Measurements from ENCODE around the gene ADGRD1.
"Not testable (repeated sequence)": the region's sequence is repeated elsewhere in the genome, so short reads cannot be mapped to it uniquely, and the experiment has no call there.

ADGRD1 gene

DNA sequence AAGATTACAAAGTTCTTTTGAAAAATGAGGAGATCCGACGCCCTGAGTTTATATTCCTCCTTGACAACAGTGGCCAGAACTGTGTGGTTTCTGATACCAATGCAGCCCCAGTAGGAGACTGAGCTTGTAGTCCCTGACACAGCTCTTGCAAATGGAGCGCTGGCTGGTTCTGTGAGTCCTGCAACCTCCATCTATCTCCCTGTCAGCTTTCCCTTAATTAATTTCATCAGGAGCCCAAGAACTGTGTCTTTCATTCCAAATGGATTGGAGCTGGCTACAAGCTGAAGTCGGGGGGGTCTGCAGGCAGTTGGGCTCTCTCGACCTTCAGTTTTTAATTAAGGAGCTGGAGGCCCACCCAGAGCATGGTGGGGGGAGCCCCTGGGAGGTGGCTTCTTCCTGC, 160.6 kb downstream of the ADGRD1 start:
- Mint-ChIP-seq H3K27ac (no peak overlapping the region), H3K27me3 (peaks cover 4% of the 10 kb centered on the region), H3K9me3 (peaks cover 5% of the 10 kb centered on the region), H3K4me1 (peaks cover 9% of the 10 kb centered on the region), H3K4me3 (no peak overlapping the region), H3K36me3 (ENCODE audit: low read depth) (no peaks in the 10 kb centered on the region)
- ATAC-seq (no peak), DNase-seq (no peak)

DNA sequence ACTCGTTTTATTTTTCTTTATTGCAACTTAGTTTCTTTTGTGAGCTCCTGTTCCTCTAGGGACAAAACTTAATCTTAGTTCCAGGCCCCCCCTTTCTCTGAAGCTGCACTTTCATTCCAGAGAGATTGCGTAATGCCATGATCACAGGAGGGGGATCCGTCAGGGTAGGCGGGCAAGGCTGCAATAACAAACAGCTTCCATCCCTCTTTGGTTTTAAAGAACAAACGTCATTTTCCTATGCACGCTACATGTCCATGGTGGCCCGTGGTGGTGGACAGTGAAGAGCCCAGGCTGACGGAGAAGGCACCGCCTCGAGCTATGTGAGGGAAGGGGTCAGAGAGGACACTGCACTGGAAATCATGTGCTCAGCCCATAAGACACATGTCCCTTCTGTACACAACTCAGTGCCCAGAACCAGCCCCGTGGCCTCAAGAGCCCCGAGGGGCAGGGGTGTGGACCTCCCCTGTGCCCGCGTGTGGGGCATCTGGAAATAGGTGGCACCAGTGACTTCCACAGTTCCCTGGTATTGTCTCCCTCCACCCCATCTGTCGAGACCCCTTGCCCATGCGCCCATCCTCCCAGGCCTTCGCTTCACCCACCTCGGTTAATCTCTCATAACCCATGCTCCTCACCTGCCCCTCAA, 161.4 kb downstream of the ADGRD1 start:
- H3K27me3 Mint-ChIP-seq = peaks cover 2% of the 10 kb centered on the region

DNA sequence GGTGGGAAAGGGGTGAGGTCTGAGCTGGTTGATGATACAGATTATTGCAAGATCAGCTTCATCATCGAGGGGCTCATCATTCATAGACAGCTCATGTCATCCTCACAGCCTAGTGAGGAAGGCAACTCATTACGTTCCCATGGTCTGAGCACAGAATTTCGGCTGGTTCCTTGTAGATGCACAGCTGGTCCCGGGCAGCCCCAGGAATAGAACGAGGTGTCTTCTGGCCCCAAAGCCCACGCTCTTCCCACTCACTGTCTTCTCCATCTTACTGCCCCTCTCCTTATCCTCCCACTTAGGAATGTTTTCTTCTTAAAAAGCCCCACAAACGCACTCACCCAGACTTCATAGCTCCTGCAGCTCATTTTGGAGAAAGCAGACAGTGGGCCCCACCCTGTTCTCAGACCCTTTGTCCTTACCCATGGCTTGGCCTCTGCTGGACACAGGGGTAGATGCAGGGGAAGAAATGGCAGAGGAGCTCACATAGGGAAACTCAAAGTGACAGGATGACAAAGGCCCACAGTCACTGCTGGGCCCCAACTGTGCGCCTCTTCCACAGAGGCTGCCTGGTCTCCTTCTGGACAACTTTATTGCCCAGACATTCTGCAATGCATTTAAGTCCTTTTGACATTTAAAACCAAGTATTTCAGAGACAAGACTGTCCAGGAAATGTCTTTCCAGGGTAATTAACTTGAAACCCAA, 162.2 kb downstream of the ADGRD1 start:
- Mint-ChIP-seq H3K27me3 (peaks cover 2% of the 10 kb centered on the region), H3K4me1 (peaks cover 9% of the 10 kb centered on the region), H3K4me3 (no peak overlapping the region), H3K9me3 (no peaks in the 10 kb centered on the region), H3K36me3 (ENCODE audit: low read depth) (no peaks in the 10 kb centered on the region), H3K27ac (no peak overlapping the region)
- no peak for DNase-seq
- no peak for ATAC-seq

More for the DNA sequence above, 161.4 kb downstream of the ADGRD1 start:
- peaks cover 9% of the 10 kb centered on the region for H3K4me1 Mint-ChIP-seq
- no peak overlapping the region for H3K27ac Mint-ChIP-seq
- DNase-seq = no peak
- no peak overlapping the region for H3K4me3 Mint-ChIP-seq
- no peaks in the 10 kb centered on the region for H3K36me3 Mint-ChIP-seq (ENCODE audit: low read depth)
- no peaks in the 10 kb centered on the region for H3K9me3 Mint-ChIP-seq
- no peak for ATAC-seq

DNA sequence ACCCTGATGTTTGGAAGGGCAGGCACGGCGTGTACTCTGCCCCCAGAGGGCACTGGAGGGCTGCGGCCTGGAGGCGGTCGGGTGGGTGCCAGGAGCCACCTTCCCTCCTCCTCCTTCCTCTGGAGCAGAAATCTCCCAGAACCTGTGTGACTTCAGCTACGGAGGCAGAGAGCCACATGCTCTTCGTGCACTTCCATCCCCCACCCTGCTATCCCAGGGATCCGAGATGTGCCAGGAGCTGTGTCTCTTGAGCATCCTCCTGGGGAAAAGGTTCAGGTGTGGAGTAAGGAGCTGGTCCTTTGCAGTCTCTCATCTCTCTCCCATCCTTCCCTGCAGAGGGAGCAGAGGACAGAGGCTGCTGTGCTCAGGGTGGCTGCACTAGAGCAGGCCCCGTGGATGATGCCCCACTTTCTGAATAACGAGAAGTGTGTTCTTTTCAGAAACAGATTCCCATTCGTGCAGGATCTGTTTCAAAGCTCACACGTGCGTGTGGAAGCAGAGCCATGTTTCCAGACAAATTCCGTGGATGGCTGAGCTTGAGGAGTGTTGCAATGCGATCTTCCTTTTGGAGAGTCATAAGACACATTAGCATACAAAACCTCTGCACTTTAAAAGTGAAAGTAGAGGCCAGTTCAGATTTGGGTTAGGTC, 162.9 kb downstream of the ADGRD1 start:
- H3K4me1 Mint-ChIP-seq = peaks cover 9% of the 10 kb centered on the region
- no peak overlapping the region for H3K27ac Mint-ChIP-seq
- peaks cover 2% of the 10 kb centered on the region for H3K27me3 Mint-ChIP-seq
- no peak overlapping the region for H3K4me3 Mint-ChIP-seq
- H3K36me3 Mint-ChIP-seq (ENCODE audit: low read depth) = no peaks in the 10 kb centered on the region
- no peak for ATAC-seq
- H3K9me3 Mint-ChIP-seq = no peaks in the 10 kb centered on the region
- no peak for DNase-seq

DNA sequence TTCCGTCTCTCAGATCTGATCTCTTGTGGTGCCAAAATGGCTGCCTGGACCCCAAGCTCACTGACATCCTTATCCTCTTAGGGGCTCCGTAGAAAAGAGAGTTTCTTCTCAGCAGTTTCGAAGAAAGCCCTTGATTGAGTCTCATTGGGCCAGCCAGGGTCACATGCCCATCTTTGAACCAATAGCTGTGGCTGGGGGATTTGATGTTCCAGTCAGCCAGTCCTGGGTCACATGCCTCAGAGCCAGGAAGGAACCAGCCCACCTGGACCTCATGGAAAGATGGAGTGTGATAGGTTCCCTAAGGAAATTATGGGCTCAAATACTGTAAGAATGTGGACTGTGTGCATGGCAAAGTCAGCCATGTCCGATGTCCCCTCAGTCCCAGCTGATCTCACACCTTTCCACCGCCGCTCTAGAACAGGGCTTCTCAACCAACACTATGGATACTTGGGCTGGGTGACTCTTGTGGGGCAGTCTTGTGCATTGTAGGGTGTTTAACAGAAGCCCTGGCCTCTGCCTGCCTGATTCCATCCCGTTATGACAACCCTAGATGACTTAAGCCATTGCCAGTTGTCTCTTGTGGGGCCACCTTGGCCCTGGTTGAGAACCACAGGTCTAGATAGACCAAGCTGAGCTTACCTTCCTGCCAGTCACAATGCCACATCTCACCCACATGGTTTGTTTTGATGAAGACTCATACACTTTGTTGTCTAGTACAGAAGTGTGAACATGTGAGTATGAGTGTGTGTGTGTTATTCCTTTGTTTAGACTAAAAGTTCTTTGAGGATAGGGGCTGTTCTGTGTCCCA, 163.9 kb downstream of the ADGRD1 start:
- ATAC-seq (no peak), DNase-seq (no peak)
- Mint-ChIP-seq H3K27me3 (peaks cover 2% of the 10 kb centered on the region), H3K36me3 (ENCODE audit: low read depth) (no peaks in the 10 kb centered on the region), H3K9me3 (no peaks in the 10 kb centered on the region), H3K4me3 (no peak overlapping the region), H3K4me1 (peaks cover 1% of the 10 kb centered on the region), H3K27ac (no peak overlapping the region)

DNA sequence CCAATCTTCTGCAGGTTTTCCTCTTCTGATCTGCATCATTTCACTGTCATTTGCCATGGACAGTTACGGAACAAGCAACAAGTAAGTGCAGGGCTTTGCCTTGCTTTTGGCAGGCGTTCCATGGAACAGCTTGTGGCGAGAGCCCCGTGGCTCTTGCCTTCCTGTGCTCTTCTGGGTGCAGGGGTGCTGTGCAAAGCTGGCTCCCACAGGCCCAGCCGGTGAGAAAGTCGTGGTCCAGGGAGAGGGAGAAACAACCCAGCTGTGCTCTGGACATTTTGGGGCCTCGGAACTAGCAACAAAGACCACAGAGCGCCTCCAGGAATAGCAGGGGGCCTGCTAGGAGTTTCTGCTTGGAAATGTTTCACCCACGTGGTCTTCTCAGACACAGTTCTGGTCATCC, 164.7 kb downstream of the ADGRD1 start:
- no peaks in the 10 kb centered on the region for H3K4me1 Mint-ChIP-seq
- no peak for ATAC-seq
- H3K4me3 Mint-ChIP-seq = no peak overlapping the region
- H3K27me3 Mint-ChIP-seq = peaks cover 2% of the 10 kb centered on the region
- H3K36me3 Mint-ChIP-seq (ENCODE audit: low read depth) = no peaks in the 10 kb centered on the region
- no peaks in the 10 kb centered on the region for H3K9me3 Mint-ChIP-seq
- no peak for DNase-seq
- H3K27ac Mint-ChIP-seq = no peak overlapping the region

DNA sequence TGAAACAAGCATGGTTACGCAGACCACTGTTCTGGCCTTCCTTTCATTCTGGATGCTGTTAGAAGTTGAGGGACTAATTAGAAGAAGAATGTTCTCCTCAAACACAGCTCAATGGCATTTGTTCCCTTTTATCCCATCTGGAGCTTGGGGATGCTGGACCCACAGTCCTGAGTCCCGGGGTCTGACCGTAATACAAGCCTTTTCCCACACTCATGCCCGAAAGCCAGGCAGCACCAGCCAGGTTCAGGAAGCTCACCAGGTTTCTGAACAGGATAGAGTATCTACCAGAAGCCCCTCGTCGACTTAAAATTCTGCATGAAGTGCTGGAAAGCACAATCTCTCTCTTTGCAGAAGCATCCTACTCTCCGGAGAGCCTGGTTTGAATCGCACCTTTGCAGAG, 165.6 kb downstream of the ADGRD1 start:
- DNase-seq; H3K36me3 Mint-ChIP-seq (ENCODE audit: low read depth): not testable (repeated sequence)

DNA sequence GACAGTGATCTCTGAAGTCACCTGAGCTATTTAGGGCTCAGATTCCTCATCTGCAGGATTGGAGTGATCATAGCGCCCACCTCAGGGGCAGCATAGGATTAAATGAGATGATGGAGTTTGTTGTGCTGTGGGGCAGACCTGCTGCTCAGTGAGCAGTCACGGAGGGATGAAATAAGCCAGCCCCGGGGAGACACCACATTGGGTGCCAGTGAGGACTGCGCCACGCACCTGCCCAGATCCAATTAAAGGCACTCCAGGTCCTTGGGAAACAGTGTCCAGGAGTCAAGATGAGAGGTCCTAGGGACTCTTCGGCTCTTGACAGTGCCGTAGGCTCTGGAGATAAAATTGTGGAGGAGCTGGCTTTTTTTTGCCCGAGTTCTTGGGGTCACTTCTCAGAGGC, 166.2 kb downstream of the ADGRD1 start:
- Mint-ChIP-seq H3K27ac (no peak overlapping the region), H3K36me3 (ENCODE audit: low read depth) (no peaks in the 10 kb centered on the region), H3K4me1 (no peaks in the 10 kb centered on the region), H3K27me3 (peaks cover 2% of the 10 kb centered on the region), H3K9me3 (no peaks in the 10 kb centered on the region), H3K4me3 (no peak overlapping the region)
- ATAC-seq = no peak
- no peak for DNase-seq

More for the DNA sequence above, 165.6 kb downstream of the ADGRD1 start:
- H3K4me3 Mint-ChIP-seq, H3K27me3 Mint-ChIP-seq, H3K27ac Mint-ChIP-seq, H3K9me3 Mint-ChIP-seq, H3K4me1 Mint-ChIP-seq, ATAC-seq: not testable (repeated sequence)

DNA sequence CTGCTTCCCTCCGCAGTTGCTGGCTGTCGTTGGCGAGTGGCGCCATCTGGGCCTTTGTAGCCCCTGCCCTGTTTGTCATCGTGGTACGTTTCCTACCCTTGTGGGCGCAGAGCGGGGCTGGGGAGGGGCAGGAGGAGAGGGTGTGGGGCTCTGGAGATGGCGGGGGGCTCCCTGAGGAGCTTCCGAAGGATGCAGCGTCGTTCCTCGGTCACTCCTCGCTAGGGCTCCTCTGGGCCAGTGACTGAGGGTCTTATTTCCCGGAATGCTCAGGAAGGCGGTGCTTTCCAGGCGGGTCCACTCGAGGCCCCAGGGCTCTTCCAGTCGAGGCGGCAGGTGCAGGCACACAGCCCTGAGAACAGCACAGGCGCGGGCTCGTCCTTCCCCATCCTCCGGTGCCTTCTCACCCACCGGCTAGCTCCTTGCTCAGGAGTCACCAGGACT, 167.1 kb downstream of the ADGRD1 start:
- no peak overlapping the region for H3K27ac Mint-ChIP-seq
- no peaks in the 10 kb centered on the region for H3K36me3 Mint-ChIP-seq (ENCODE audit: low read depth)
- no peak overlapping the region for H3K4me3 Mint-ChIP-seq
- no peaks in the 10 kb centered on the region for H3K4me1 Mint-ChIP-seq
- no peaks in the 10 kb centered on the region for H3K9me3 Mint-ChIP-seq
- no peak for ATAC-seq
- no peaks in the 10 kb centered on the region for H3K27me3 Mint-ChIP-seq
- no peak for DNase-seq

DNA sequence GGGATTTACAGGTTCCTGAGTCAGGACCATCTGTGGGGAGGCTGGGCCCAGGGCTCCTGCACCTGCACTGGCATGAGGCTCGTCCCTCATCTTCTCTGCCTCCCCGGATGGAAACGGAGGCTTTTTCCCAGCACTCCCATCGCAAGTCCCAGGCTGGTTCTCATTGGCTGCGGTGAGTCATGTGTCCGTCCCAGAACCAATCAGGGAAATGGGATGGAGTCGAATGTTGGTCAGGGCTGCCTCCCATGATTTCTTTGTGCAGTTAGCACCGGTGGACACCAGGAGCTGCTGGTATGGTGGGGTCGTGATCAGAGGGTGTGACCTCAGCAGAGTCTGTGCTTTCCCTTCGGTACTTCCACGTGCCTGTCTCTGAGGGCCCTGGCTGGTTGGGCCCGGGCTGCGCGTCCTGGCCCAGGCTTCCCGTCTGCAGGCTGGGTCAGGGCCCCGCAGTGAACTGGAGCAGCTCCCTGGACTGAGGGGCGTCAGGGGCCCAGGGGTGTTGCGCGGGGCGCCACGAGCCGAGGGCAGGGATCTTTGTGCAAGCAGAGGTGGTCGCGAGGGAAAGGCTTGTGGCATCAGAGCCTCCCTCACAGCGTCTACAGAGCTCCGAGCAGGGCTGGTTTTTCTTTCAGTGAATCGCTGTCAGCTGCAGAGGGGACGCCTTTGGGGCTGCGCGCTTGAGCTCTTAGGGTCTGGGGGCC, 168.1 kb downstream of the ADGRD1 start:
- Mint-ChIP-seq H3K27ac (no peak overlapping the region), H3K9me3 (no peaks in the 10 kb centered on the region), H3K27me3 (no peaks in the 10 kb centered on the region), H3K4me3 (no peak overlapping the region), H3K4me1 (no peaks in the 10 kb centered on the region), H3K36me3 (ENCODE audit: low read depth) (no peaks in the 10 kb centered on the region)
- DNase-seq (no peak), ATAC-seq (peak; percentile 24)

DNA sequence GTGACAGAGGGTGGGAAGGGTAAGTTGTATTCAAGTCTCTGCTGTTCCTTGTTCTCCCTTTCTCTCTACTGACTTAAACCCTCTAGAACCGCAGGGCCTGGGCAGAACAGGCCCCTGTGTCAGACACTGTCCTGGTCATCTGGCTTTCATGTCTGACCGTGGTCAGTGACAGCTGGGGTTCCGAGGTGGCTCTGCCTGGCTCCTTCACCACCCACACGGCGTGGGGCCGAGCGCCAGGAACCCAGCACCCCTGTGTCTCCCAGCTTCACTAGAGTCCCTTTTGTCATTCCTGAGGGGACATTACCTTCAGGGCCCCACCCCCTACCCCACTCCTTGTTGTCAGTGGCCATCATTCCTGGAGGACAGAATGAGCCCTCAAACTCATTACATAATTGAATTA, 168.9 kb downstream of the ADGRD1 start:
- no peak overlapping the region for H3K27ac Mint-ChIP-seq
- DNase-seq = no peak
- H3K36me3 Mint-ChIP-seq (ENCODE audit: low read depth) = no peaks in the 10 kb centered on the region
- no peaks in the 10 kb centered on the region for H3K27me3 Mint-ChIP-seq
- H3K4me1 Mint-ChIP-seq = no peaks in the 10 kb centered on the region
- H3K4me3 Mint-ChIP-seq = no peak overlapping the region
- no peaks in the 10 kb centered on the region for H3K9me3 Mint-ChIP-seq
- ATAC-seq = no peak

DNA sequence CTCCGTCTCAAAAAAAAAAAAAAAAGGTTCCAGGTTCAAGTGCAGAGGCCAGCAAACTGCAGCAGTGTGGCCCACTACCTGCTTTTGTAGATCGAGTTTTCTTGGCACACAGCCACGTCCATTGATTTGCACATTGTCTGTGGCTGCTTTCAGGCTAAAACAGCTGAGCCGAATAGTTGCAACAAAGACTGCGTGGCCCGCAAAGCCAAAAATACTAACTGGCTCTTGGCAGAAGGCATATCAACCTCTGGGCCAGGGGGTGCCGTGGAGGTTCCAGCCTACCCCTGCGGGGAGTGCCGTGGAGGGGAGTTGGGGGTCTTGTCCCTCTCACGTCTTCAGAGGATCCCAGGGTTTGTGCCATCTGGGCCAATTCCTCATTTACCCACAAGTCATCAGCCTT, 170.1 kb downstream of the ADGRD1 start:
- Mint-ChIP-seq H3K4me3 (no peak overlapping the region), H3K4me1 (no peaks in the 10 kb centered on the region), H3K27ac (no peak overlapping the region), H3K9me3 (no peaks in the 10 kb centered on the region), H3K27me3 (no peaks in the 10 kb centered on the region), H3K36me3 (ENCODE audit: low read depth) (no peaks in the 10 kb centered on the region)
- no peak for ATAC-seq
- no peak for DNase-seq

DNA sequence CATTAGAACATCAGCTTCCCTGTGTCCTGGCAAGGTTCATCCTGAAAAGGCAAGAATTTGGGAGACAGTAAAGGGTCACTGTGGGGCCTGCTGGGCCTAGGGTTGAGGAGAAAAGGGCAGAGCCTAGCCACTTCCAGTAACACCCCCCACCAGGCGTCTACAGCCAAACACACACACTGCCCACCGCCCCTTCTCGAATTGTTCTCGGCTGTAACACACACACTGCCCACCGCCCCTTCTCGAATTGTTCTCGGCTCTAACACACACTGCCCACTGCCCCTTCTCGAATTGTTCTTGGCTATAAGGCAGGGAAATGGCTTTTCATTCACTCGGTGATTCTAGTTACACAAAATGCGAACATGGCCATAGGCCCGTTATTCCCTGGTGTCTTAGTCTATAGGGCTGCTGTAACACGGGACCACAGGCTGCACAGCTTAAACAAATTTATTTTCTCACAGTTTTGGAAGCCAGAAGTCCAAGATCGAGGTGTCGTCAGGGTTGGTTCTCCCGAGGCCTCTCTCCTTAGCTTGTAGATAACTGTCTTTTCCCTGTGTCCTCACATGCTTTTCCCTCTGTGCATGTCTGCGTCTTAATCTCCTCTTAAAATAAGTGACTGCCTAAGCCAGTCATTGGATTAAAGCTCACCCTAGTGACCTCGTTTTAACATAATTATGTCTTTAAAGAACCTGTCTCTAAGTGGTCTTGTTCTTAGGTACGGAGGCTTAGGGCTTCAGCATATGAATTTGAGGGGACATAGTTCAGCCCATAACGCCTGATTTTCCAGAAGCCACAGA, 171.0 kb downstream of the ADGRD1 start:
- Mint-ChIP-seq H3K4me1 (peaks cover 1% of the 10 kb centered on the region), H3K36me3 (ENCODE audit: low read depth) (no peaks in the 10 kb centered on the region), H3K4me3 (no peak overlapping the region), H3K27ac (no peak overlapping the region), H3K9me3 (no peaks in the 10 kb centered on the region), H3K27me3 (no peaks in the 10 kb centered on the region)
- ATAC-seq (no peak), DNase-seq (no peak)
